ENCODE results near the gene EFEMP2. TPM values are rescaled to one million over a fixed set of nuclear protein-coding genes. Genes with fewer than 3 reads are reported as not detected.

Gene EFEMP2
- polyA plus RNA-seq, 1 experiment: 497 TPM

DNA sequence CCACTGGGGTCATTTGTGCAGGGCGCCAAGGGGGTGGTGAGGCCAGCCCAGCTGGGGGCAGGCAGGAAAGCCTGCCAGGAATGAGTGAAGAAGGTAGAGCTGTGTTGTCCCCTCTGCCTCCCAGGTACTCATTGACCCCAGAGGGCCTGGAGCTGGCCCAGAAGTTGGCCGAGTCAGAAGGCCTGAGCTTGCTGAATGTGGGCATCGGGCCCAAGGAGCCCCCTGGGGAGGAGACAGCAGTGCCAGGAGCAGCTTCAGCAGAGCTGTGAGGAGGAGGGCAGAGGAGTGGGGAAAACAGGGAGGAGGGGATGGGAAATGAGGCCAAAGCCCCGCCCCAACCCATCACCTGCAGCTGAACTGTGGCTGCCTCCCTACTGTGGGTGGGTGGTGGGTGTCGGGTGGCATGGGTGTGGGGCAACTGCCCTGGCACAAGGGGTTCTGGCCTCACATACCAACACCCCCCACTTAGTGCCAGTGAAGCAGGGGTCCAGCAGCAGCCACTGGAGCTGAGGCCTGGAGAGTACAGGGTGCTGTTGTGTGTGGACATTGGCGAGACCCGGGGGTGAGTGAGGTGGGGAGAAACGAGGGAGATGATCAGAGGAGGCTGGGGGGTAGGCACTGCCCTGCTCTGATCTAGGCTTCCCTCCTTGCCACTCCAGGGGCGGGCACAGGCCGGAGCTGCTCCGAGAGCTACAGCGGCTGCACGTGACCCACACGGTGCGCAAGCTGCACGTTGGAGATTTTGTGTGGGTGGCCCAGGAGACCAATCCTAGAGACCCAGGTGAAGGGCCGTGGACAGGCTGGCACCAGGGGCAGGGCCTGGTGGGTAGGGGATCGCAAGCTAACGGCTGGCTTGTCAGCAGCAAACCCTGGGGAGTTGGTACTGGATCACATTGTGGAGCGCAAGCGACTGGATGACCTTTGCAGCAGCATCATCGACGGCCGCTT is 9.4 kb downstream of the EFEMP2 start:
- POLR2A ChIA-PET: no interaction called here
- peaks cover 41% of the 10 kb centered on the region for H3K36me3 ChIP-seq (ENCODE audit: control insufficient read depth, insufficient read depth, low read length)
- no peak overlapping the region for H3K4me3 ChIP-seq (ENCODE audit: low read depth, low read length)
- CTCF ChIA-PET: interaction anchor here (1.4 to 1.8 kb wide), 2 partner anchors 22 to 151 kb away, joined by 4 read pairs; partner anchors contain the start of gene KAT5
- no peak for DNase-seq (ENCODE audit: low read depth)
- H3K27me3 ChIP-seq (ENCODE audit: control insufficient read depth, insufficient read depth, low read length): no peaks in the 10 kb centered on the region
- TF ChIP-seq CTCF (IDR thresholded peaks at IDR 0.05; ENCODE audit: insufficient read depth, low read depth, low read length): no peak

DNA sequence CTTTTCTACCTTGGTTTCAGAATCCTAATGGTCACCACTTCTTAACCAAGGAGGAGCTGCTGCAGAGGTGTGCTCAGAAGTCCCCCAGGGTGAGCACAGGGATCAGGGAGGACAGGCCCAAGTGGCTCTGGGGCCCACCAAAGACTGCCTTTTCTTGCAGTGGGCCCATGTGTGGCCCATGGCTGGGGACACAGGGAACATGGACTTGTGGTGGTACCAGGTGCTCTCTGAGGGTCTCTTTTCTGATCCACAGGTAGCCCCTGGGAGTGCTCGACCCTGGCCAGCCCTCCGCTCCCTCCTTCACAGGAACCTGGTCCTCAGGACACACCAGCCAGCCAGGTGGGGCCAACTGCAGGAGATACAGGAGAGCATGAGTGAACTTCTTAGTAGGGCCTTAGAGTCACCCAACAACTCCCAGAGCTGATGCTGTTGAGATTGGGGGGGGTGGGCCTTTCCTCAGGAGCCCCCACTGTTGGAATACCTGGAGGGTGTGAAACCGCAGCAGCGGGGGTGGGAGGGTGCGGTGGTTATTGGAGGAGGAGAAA is 10.3 kb downstream of the EFEMP2 start:
- DNase-seq (ENCODE audit: low read depth): no peak
- CTCF ChIA-PET: interaction anchor here (1.4 to 4.5 kb wide), 4 partner anchors 9 to 150 kb away, joined by 4 to 70 read pairs (median 24); partner anchors contain the start of genes CCDC85B, EFEMP2, FIBP and KAT5
- TF ChIP-seq CTCF (IDR thresholded peaks at IDR 0.05; ENCODE audit: insufficient read depth, low read depth, low read length): no peak
- H3K27me3 ChIP-seq (ENCODE audit: control insufficient read depth, insufficient read depth, low read length): no peaks in the 10 kb centered on the region
- peaks cover 36% of the 10 kb centered on the region for H3K36me3 ChIP-seq (ENCODE audit: control insufficient read depth, insufficient read depth, low read length)
- POLR2A ChIA-PET: no interaction called here
- H3K4me3 ChIP-seq (ENCODE audit: low read depth, low read length): no peak overlapping the region

DNA sequence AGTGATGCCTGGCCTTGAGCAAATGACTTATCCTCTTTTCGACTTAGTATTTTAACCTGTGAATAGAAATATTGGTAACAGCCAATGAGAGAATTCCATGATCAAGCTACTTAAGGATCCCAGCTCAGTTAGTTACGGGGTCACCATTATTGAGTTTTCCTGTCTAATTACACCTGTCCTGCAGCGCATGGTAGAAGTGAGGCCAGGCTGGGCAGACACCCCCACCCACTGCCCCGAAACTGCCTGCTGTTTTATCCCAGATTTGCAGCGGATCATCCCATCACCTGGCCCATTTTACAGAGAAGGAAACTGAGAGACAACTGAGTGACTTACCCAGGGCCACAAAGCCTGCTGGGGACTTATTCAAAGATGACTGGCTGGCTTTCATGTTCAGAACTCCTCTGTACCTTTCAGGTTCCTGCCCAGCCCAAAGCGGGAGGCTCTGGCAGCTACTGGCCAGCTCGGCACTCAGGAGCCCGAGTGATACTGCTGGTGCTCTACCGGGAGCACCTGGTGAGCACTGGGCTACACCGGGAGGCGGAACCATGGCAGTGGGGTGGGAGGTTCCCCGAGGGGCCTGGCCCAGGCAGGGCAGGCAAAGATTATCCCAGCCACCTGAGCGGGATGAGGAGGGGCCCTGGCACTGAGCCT is 10.9 kb downstream of the EFEMP2 start:
- ChIA-PET POLR2A (no interaction called here), CTCF (interaction anchor here (0.6 to 4.5 kb wide), 5 partner anchors 10 to 32 kb away, joined by 4 to 70 read pairs (median 24); partner anchors contain the start of genes CCDC85B, EFEMP2 and FIBP)
- DNase-seq (ENCODE audit: low read depth): no peak
- no peaks in the 10 kb centered on the region for H3K27me3 ChIP-seq (ENCODE audit: control insufficient read depth, insufficient read depth, low read length)
- peak overlapping the region; percentile 93 for H3K4me3 ChIP-seq (ENCODE audit: low read depth, low read length)
- H3K36me3 ChIP-seq (ENCODE audit: control insufficient read depth, insufficient read depth, low read length): peaks cover 31% of the 10 kb centered on the region
- no peak for TF ChIP-seq CTCF (IDR thresholded peaks at IDR 0.05; ENCODE audit: insufficient read depth, low read depth, low read length)

- TF ChIP-seq CTCF (IDR thresholded peaks at IDR 0.05; ENCODE audit: insufficient read depth, low read depth, low read length): no peak
- ChIA-PET CTCF (interaction anchor here (2.5 to 4.5 kb wide), 3 partner anchors 10 to 28 kb away, joined by 24 to 70 read pairs (median 44); partner anchors contain the start of genes CCDC85B, EFEMP2 and FIBP), POLR2A (interaction anchor here (0.7 kb wide), 1 partner anchor 10 kb away, joined by 3 read pairs; no protein-coding TSS in a partner anchor)
- peak overlapping the region; percentile 93 for H3K4me3 ChIP-seq (ENCODE audit: low read depth, low read length)
- peaks cover 29% of the 10 kb centered on the region for H3K36me3 ChIP-seq (ENCODE audit: control insufficient read depth, insufficient read depth, low read length)
- DNase-seq (ENCODE audit: low read depth): no peak
- H3K27me3 ChIP-seq (ENCODE audit: control insufficient read depth, insufficient read depth, low read length): no peaks in the 10 kb centered on the region
Measured at GRCh38 chr11:65861165-65861505, 11.5 kb downstream of the EFEMP2 start.

Measured in BJ (cell line).